ENCODE results near the gene CCM2.

DNA sequence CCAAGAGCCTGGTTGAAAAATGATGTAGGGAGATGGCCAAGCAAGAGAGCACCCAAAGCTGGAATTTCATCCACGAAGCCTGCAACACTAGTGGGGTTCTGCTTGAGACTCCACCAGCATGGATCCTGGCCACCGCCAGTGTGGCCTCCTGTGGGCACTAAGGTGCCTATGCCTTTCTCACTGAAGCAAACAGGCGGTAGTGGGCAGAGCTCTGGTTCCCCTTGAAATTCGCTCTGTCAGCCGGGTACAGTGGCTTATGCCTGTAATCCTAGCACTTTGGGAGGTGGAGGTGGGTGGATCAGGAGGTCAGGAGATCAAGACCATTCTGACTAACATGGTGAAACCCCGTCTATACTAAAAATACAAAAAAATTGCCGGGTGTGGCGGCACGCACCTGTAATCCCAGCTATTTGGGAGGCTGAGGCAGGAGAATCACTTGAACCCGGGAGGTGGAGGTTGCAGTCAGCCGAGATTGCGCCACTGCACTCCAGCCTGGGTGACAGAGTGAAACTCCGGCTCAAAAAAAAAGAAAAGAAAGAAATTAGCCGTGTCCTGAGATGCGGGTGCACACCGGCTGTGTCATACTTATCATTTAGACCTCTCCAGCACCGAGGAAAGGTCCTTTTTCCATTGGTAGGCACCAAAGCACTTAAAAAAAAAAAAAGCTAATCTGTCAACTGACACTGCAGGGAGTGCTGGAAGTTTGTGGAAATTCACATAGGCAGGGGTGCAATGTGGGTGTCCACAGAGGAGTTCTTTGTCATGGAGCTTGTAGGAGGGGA is 28.3 kb downstream of the CCM2 start:
- TF ChIP-seq, protein P1, sequence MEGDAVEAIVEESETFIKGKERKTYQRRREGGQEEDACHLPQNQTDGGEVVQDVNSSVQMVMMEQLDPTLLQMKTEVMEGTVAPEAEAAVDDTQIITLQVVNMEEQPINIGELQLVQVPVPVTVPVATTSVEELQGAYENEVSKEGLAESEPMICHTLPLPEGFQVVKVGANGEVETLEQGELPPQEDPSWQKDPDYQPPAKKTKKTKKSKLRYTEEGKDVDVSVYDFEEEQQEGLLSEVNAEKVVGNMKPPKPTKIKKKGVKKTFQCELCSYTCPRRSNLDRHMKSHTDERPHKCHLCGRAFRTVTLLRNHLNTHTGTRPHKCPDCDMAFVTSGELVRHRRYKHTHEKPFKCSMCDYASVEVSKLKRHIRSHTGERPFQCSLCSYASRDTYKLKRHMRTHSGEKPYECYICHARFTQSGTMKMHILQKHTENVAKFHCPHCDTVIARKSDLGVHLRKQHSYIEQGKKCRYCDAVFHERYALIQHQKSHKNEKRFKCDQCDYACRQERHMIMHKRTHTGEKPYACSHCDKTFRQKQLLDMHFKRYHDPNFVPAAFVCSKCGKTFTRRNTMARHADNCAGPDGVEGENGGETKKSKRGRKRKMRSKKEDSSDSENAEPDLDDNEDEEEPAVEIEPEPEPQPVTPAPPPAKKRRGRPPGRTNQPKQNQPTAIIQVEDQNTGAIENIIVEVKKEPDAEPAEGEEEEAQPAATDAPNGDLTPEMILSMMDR (IDR thresholded peaks at IDR 0.05; ENCODE audit: borderline replicate concordance, extremely low read depth, low read length, poor library complexity, severe bottlenecking): no peak
- no peak for TF ChIP-seq EZH2 (IDR thresholded peaks at IDR 0.05; ENCODE audit: borderline replicate concordance, low read depth, low read length, severe bottlenecking)

All from DND-41 (cell line).